Glomerular visceral epithelial cell (primary cell): ENCODE data around the gene SEC31A.
"Not testable (repeated sequence)": the region's sequence is repeated elsewhere in the genome, so short reads cannot be mapped to it uniquely, and the experiment has no call there.

ENCODE experiments used
- DNase-seq: peaks from one replicate; pipeline ENCODE4 v3.0.0-alpha.2; 2016; ENCODE audit errors: extremely low spot score

Gene SEC31A

DNA sequence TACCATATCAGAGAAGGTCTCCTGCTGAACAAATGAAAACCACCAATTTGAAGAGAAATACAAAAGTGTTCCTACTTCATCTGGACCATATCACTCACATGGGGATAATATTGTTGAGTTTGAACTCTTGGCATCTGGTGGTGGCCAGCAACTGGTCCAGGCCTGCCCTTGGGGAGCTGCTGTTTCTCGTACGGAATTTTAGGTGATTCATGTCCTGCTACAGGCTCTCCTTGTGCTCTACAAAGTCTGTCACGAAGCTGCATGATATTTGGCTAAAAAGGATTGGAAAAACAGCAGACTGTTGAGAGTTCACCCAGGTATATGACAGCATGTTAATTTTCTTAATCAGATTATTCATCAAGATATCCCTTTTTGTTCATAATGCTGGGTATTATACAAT lies 42.2 kb downstream of the SEC31A start:
- no peak for DNase-seq

GRCh38 chr4:82842593-82842992 lies 48.4 kb downstream of the SEC31A start:
- DNase-seq: peak; percentile 25

DNA sequence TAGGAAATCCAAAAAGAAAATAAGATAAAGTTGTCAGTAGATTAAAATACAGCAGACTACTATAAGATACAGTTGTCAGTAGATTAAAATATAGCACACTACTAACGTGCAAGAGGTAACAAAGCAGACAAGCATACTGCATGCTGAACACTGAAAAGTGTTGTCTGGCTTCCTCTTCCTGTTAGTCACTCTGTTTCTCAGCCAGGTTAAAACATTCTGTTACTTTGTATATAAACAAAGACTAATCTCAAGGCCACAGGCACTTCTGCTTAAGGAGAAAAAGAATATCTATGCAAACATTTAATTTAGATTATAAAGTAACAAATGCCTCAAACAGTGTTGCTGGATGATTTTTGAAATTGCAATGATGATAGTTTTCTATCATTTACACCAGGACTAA lies 51.3 kb downstream of the SEC31A start:
- DNase-seq: no peak

DNA sequence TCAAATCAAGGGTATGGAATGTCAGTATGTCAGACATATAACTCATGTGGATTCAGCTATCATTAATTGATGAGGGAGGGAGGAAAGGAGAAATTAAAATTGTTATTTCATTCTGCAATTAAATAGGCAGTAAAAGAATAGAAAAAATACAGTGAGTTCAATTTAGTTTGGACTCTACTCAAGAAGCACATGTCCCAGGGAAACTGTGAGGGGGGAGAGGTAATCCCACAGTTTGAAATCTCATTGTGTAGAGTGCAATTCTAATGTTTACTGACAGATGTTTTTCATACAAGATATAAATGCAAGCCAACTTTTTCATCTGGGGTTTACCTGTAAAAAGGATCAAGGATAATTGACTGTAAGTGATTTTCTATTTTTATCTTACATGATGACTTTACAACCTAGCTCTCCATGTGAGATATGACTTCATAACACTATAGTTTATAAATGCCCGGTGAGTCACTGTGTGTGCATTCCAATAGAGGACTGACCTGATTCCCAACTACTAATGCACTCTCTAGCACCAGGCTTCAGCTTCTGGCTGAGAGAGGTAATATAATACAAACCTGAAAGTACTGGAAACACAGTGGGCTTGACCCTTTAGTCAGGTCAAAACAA lies 57.1 kb downstream of the SEC31A start:
- DNase-seq: peak; percentile 72

DNA sequence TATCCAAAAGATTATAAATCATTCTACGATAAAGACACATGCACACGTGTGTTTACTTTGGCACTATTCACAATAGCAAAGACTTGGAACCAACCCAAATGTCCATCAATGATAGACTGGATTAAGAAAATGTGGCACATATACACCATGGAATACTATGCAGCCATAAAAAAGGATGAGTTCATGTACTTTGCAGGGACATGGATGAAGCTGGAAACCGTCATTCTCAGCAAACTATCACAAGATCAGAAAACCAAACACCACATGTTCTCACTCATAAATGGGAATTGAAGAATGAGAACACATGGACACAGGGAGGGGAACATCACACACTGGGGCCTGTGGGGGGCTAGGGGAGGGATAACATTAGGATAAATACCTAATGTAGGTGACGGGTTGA lies 57.9 kb downstream of the SEC31A start:
- DNase-seq: not testable (repeated sequence)

GRCh38 chr4:82825425-82825824 lies 65.5 kb downstream of the SEC31A start:
- no peak for DNase-seq

GRCh38 chr4:82823062-82823461 lies 67.9 kb downstream of the SEC31A start:
- DNase-seq: no peak

- no peak for DNase-seq
Measured at GRCh38 chr4:82820689-82821088, 70.3 kb downstream of the SEC31A start.

DNA sequence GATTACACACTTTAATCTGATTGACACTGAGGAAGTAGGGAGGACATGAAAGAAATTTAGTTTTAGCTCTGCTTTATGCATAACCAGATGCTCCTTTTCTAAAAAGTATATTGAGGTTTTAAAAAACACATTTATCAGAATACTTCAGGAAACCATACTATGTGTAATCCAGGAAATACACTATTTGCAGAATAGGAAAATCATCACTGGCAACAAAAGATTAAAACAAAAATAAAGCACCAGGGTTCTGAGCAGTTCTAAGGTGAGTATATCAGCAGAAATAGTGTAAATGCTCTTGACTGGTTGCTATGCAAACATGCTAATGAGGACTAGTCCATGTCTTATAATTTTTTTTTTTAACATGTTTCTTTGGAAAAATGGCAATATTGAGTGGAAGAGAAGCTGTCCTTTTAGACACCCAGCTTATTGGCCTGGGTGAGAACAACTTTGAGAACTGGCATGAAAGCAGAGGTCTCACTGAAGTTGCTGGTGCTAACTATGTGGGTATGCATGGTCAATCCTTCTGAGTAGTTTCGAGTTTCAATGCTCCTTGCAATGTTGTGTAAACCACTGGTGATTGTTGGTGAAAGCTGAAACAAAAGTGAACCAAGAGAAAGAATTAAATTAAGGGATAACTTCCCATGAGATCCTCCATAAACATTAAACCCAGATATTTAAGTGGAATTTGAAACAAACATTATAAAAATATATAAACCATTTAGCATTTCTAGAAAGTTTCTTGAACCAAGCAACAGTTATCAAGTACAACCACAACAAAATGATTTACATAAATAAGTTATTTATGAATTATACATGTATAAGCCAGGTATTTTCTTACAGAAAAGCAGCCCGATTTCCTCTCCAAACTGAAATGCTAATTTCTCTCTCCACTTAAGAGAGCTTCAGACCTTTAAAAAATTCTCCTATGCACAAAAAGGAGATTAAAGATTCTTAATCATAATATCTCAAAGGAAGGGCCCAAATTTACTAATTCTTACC lies 72.0 kb downstream of the SEC31A start:
- no peak for DNase-seq

DNA sequence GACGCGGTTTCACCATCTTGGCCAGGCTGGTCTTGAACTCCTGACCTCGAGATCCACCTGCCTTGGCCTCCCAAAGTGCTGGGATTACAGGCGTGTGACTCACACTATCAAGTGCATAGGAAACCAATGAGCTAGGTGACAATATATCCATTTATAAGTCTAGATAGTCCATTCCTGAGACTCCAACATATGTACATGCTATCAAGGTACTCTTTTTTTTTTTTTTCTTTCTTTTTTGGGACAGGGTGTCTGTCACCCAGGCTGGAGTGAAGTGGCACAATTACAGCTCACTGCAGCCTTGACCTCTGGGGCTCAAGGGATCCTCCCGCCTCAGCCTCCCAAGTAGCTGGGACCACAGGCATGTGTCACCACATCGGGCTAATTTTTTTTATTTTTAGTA lies 74.1 kb downstream of the SEC31A start:
- not testable (repeated sequence) for DNase-seq

GRCh38 chr4:82814034-82814433 lies 76.9 kb downstream of the SEC31A start:
- DNase-seq: no peak

GRCh38 chr4:82811838-82812341 lies 79.1 kb downstream of the SEC31A start:
- DNase-seq: no peak

- DNase-seq: no peak
Measured at GRCh38 chr4:82811392-82811791, 79.6 kb downstream of the SEC31A start.

DNA sequence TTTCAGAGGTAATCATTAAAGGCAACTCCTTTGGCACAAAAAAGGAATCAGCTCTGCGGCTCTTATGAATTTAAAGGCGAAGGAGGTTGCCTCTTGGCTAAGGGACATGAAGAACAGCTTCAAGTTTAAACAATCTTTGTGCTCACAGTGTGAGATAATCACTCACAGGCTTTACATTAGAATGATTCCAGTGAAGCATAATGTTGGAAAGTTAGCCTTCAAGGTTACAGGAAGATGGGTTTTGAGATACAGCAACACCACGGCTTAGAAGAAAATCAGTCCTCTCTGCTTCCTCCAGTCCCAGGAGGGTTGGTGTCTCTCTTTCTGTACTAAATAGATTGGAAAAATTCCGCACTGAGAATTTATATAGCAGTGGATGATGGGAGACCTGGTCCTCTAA lies 80.8 kb downstream of the SEC31A start:
- DNase-seq: no peak

- DNase-seq: no peak
Measured at GRCh38 chr4:82809619-82810018, 81.3 kb downstream of the SEC31A start.

DNA sequence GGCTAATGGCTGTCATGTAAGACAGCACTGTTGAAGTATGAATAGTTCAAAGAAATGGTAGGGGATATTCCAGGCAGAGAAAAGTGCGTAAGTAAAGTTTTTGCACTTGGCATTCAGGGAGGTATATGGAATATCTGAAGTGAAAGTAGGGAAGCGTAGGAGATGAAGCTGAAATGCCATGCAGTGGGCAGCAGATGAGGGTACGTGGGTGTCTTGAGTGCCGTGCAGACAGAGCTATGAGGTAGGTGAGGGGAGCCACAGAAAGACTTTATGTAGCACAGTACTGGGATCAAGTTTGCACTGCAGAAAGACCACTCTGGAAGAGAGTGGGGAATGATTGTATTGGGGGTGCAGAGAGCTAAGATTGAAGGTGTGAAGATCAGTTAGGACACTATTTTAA lies 87.2 kb downstream of the SEC31A start:
- no peak for DNase-seq

GRCh38 chr4:82802911-82803310 lies 88.0 kb downstream of the SEC31A start:
- no peak for DNase-seq

- DNase-seq: peak; percentile 27
Measured at GRCh38 chr4:82801910-82802521, 88.9 kb downstream of the SEC31A start.

GRCh38 chr4:82799006-82799881 lies 91.7 kb downstream of the SEC31A start:
- DNase-seq: no peak

GRCh38 chr4:82798168-82799005 lies 92.6 kb downstream of the SEC31A start, which contains the start of gene SCD5:
Gene SCD5, minus strand, starts transcription at chr4:82798796. Its CDS starts 259 bp downstream, at chr4:82798537.
- DNase-seq: peak; percentile 89
